SK-N-MC (cell line): Measurements from ENCODE around the gene JPH2.

Source experiments
- EZH2 ChIP-seq: fragments of 200-600 bp; sonication (generic); IDR thresholded peaks from one replicate; pipeline ENCODE4 v1.6.1; 2017; ENCODE audit warnings: antibody characterized with exemption
- POLR2AphosphoS5 ChIP-seq: IDR thresholded peaks from 2 replicates; pipeline ENCODE4 v1.6.1; 2012; ENCODE audit warnings: mild to moderate bottlenecking, low read depth, low read length, borderline replicate concordance

DNA sequence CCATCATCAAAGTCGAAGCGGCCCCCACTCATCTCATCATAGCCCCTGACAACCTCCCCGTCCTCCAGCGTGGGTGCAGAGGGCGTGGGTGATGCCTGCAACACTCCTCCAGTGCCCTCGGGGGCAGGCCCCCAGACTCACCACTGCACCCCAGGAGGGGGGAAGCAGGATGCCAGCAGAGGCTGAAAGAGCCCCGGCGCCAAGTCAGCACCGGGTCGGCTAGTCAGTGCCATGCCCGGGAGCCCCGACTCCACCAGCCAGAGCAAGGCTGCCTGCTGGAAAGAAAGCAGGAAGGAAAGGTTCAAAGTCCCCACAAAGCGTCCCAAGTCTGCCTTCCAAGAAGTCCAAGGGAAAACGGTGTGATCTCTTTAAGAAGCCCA is 324 bp downstream of the JPH2 start:
- TF ChIP-seq EZH2 (no peak), POLR2AphosphoS5 (no peak)
